IMR-90 (cell line): ENCODE data around the gene GGACT. TPM values are rescaled to one million over a fixed set of nuclear protein-coding genes. Genes with fewer than 3 reads are reported as not detected.

Source experiments
- ATAC-seq: fragments of 200-7000 bp; cut with Tn5 transposase; 2 replicates; pipeline ENCODE4 v1.9.1; 2020; ENCODE audit warnings: low read depth, mild to moderate bottlenecking, moderate library complexity
- BruUV-seq: library from RNA; stranded (reverse); fragments of 400-500 nt; replicated peaks from 2 replicates; lab custom pipeline; 2021; lab: Mats Ljungman, UMichigan
- CTCF ChIA-PET: fragments of 300-600 bp; formaldehyde crosslinking; extraction: SDS; loops from one replicate; lab custom pipeline; 2021; ENCODE audit warnings: antibody characterized with exemption; lab: Yijun Ruan, JAX
- POLR2A ChIA-PET: fragments of 300-600 bp; sonication (Branson Sonifier 250); formaldehyde crosslinking; loops from one replicate; lab custom pipeline; 2022; ENCODE audit warnings: antibody characterized with exemption; ENCODE audit not compliant: unreplicated experiment; lab: Charles Lee
- DNase-seq: peaks from one replicate; pipeline ENCODE4 v3.0.0; 2013
- H2AFZ ChIP-seq: replicated peaks from 2 replicates; pipeline ENCODE3; 2013; ENCODE audit warnings: low read length, mild to moderate bottlenecking; ENCODE audit not compliant: poor library complexity
- H2AK5ac ChIP-seq: 2 replicates; pipeline ENCODE4 v1.6.1; 2013; ENCODE audit warnings: low read depth, low read length, inconsistent platforms
- H2AK9ac ChIP-seq: replicated peaks from 2 replicates; pipeline ENCODE3; 2013; ENCODE audit warnings: mild to moderate bottlenecking, low read depth, low read length, moderate library complexity; ENCODE audit not compliant: poor library complexity
- H2BK120ac ChIP-seq: 2 replicates; pipeline ENCODE4 v1.6.1; 2013; ENCODE audit warnings: low read depth, low read length, inconsistent platforms
- H2BK15ac ChIP-seq: 3 replicates; pipeline ENCODE4 v1.6.1; 2013; ENCODE audit warnings: low read depth, low read length, inconsistent platforms
- H2BK20ac ChIP-seq: 2 replicates; pipeline ENCODE4 v1.6.1; 2013; ENCODE audit warnings: low read depth, mild to moderate bottlenecking, inconsistent platforms, low read length, moderate library complexity
- H2BK5ac ChIP-seq: 2 replicates; pipeline ENCODE4 v1.6.1; 2013; ENCODE audit warnings: mild to moderate bottlenecking, low read depth, low read length, inconsistent platforms; ENCODE audit not compliant: poor library complexity, severe bottlenecking
- H3K14ac ChIP-seq: replicated peaks from 2 replicates; pipeline ENCODE4 v1.6.1; 2013; ENCODE audit warnings: low read depth, low read length, inconsistent platforms
- H3K18ac ChIP-seq: 2 replicates; pipeline ENCODE4 v1.6.1; 2013; ENCODE audit warnings: low read depth, low read length, control low read depth
- H3K23ac ChIP-seq: 2 replicates; pipeline ENCODE4 v1.6.1; 2013; ENCODE audit warnings: low read depth, low read length, inconsistent platforms
- H3K27ac ChIP-seq: 2 replicates; pipeline ENCODE4 v1.5.1; 2013; ENCODE audit warnings: mild to moderate bottlenecking, control low read depth, low read length; ENCODE audit not compliant: insufficient read depth
- H3K27me3 ChIP-seq: 2 replicates; pipeline ENCODE4 v1.6.1; 2013; ENCODE audit warnings: low read length; ENCODE audit not compliant: control insufficient read depth, insufficient read depth
- H3K36me3 ChIP-seq: 2 replicates; pipeline ENCODE4 v1.6.1; 2013; ENCODE audit warnings: low read length, mixed read lengths; ENCODE audit not compliant: control insufficient read depth, insufficient read depth
- H3K4ac ChIP-seq: 2 replicates; pipeline ENCODE4 v1.6.1; 2013; ENCODE audit warnings: low read depth, low read length, inconsistent platforms
- H3K4me1 ChIP-seq: 2 replicates; pipeline ENCODE4 v1.6.1; 2013; ENCODE audit warnings: low read length, mixed read lengths; ENCODE audit not compliant: control insufficient read depth, insufficient read depth
- H3K4me2 ChIP-seq: 2 replicates; pipeline ENCODE4 v1.6.1; 2013; ENCODE audit warnings: low read depth, mild to moderate bottlenecking, control low read depth, low read length, moderate library complexity
- H3K4me3 ChIP-seq: 2 replicates; pipeline ENCODE4 v1.5.1; 2013; ENCODE audit warnings: low read depth, mild to moderate bottlenecking, control low read depth, low read length, moderate library complexity; ENCODE audit not compliant: insufficient read depth
- H3K56ac ChIP-seq: 2 replicates; pipeline ENCODE4 v1.6.1; 2013; ENCODE audit warnings: low read length, inconsistent platforms; ENCODE audit not compliant: insufficient read depth; ENCODE audit errors: extremely low read depth
- H3K79me1 ChIP-seq, 2 experiments: 2 replicates each; pipeline ENCODE4 v1.6.1; 2013; ENCODE audit warnings: low read length in 2 of 2, inconsistent platforms in 1 of 2, low read depth in 1 of 2
- H3K9ac ChIP-seq: 2 replicates; pipeline ENCODE4 v1.6.1; 2013; ENCODE audit warnings: low read depth, low read length, control low read depth
- H3K9me1 ChIP-seq: 2 replicates; pipeline ENCODE4 v1.6.1; 2013; ENCODE audit warnings: low read length, inconsistent platforms; ENCODE audit not compliant: insufficient read depth
- H3K9me3 ChIP-seq: 2 replicates; pipeline ENCODE4 v1.6.1; 2013; ENCODE audit warnings: low read length; ENCODE audit not compliant: control insufficient read depth, insufficient read depth
- H4K20me1 ChIP-seq: 2 replicates; pipeline ENCODE4 v1.6.1; 2013; ENCODE audit warnings: low read length, inconsistent platforms; ENCODE audit not compliant: insufficient read depth
- H4K5ac ChIP-seq: 2 replicates; pipeline ENCODE4 v1.6.1; 2013; ENCODE audit warnings: mild to moderate bottlenecking, low read depth, low read length, control low read depth
- H4K8ac ChIP-seq, 2 experiments: 2 replicates each; pipeline ENCODE4 v1.6.1; 2013; ENCODE audit warnings: low read depth in 2 of 2, low read length in 2 of 2, control low read depth in 1 of 2, inconsistent platforms in 1 of 2
- H4K91ac ChIP-seq: 2 replicates; pipeline ENCODE4 v1.6.1; 2013; ENCODE audit warnings: low read depth, low read length, inconsistent platforms; ENCODE audit not compliant: insufficient read depth
- MAFK ChIP-seq: IDR thresholded peaks from 2 replicates; pipeline ENCODE4 v1.6.1; 2012; ENCODE audit warnings: low read depth, low read length, improper control_type of control experiment
- MAZ ChIP-seq: IDR thresholded peaks from 2 replicates; pipeline ENCODE4 v1.6.1; 2012; ENCODE audit warnings: low read depth, mild to moderate bottlenecking, low read length, improper control_type of control experiment, moderate library complexity, borderline replicate concordance
- SMC3 ChIP-seq: fragments of 150-350 bp; IDR thresholded peaks from 2 replicates; pipeline ENCODE4 v1.6.1; 2016; ENCODE audit warnings: low read depth, mild to moderate bottlenecking, antibody characterized with exemption, low read length, moderate library complexity
- WGBS, 2 experiments: methylation state at CpG; one replicate each; pipeline versions ENCODE4 v1.1.5 to v1.1.7; 2013; ENCODE audit warnings: missing lambda C conversion rate in 2 of 2; ENCODE audit not compliant: insufficient read length in 1 of 2; ENCODE audit errors: extremely low coverage in 2 of 2; 5-methylcytosine and 5-hydroxymethylcytosine counted together
- dilution Hi-C: fragments of 300-500 bp; cut with HindIII; formaldehyde crosslinking; loops from one replicate; pipeline ENCODE4 v1.14.3; 2018; ENCODE audit warnings: low sequenced_read_pairs; ENCODE audit not compliant: unreplicated experiment
- in situ Hi-C: fragments of 300-500 bp; cut with MboI; formaldehyde crosslinking; loops from 3 replicates; pipeline ENCODE4 v1.14.3; 2019; ENCODE audit warnings: low sequenced_read_pairs, inconsistent platforms, mixed read lengths
- intact Hi-C: fragments of 100-400 bp; cut with micrococcal nuclease; formaldehyde crosslinking; loops from 2 replicates; pipeline ENCODE4 v1.10.0; 2022
- polyA plus RNA-seq, 3 experiments: library from polyadenylated mRNA; depleted of rRNA; stranded (reverse); fragments of >200 nt; gene quantifications; 2 replicates each; pipeline ENCODE4 v1.2.3, GENCODE V29; 2012; ENCODE audit warnings: low replicate concordance in 1 of 3
- total RNA-seq: library from RNA; depleted of rRNA; stranded (reverse); fragments of >200 nt; gene quantifications from 2 replicates; pipeline ENCODE4 v1.2.3, GENCODE V29; 2012

Gene GGACT
- total and polyA plus RNA-seq, 2 of the 4 experiments (the other 2 are of a cell fraction): 2.0 to 2.6 TPM

GRCh38 chr13:100634696-100635095, 46.1 kb upstream of the GGACT start:
- Histone ChIP-seq H3K4me1 (peaks cover 8% of the 10 kb centered on the region), H4K5ac (no peak overlapping the region), H2BK120ac (no peak overlapping the region), H2AK5ac (no peak overlapping the region), H3K4ac (no peak overlapping the region), H3K14ac (no peak overlapping the region), H4K20me1 (no peaks in the 10 kb centered on the region), H3K23ac (no peak overlapping the region), H2BK20ac (no peak overlapping the region), H3K36me3 (peaks cover 21% of the 10 kb centered on the region), H4K91ac (no peak overlapping the region), H2AFZ (no peak overlapping the region), H2BK5ac (no peak overlapping the region), H3K79me1 (no peaks in the 10 kb centered on the region), H3K9me1 (peaks cover 10% of the 10 kb centered on the region; the same call in 1 of the 2 replicates), H3K27ac (no peak overlapping the region), H3K9me3 (no peaks in the 10 kb centered on the region), H3K27me3 (no peaks in the 10 kb centered on the region), H3K4me2 (no peak overlapping the region), H2BK15ac (peak overlapping the region; percentile 65; the same call in 1 of the 3 replicates), H3K56ac (no peak overlapping the region), H2AK9ac (no peak overlapping the region), H3K4me3 (no peak overlapping the region), H3K18ac (no peak overlapping the region), H4K8ac (no peak overlapping the region), H3K9ac (no peak overlapping the region)
- no peak for TF ChIP-seq SMC3
- TF ChIP-seq MAZ: no peak
- TF ChIP-seq MAFK: no peak
- dilution Hi-C loops (no loop called here), intact Hi-C loops (no loop called here), in situ Hi-C loops (no loop called here)
- ATAC-seq (no peak), DNase-seq (no peak)
- CTCF ChIA-PET: no interaction called here
- BruUV-seq: no TSS peak
- POLR2A ChIA-PET: no interaction called here
- WGBS, 2 experiments: 89% methylated on average over 11 of the region's 12 CpGs; no CpG with 5 or more reads in 1 of the 2 experiments
